ENCODE results near the gene SPATA31C1. TPM values are rescaled to one million over a fixed set of nuclear protein-coding genes. Genes with fewer than 3 reads are reported as not detected.
"Not testable (repeated sequence)": the region's sequence is repeated elsewhere in the genome, so short reads cannot be mapped to it uniquely, and the experiment has no call there.

The SPATA31C1 gene
- polyA plus RNA-seq, 2 of the 4 experiments (the other 2 are of a cell fraction) = not detected

GRCh38 chr9:87910821-87911220 lies 6.9 kb upstream of the SPATA31C1 start:
- Histone ChIP-seq H3K4me3 (no peak overlapping the region), H3K4me2 (no peak overlapping the region), H3K4me1 (peaks cover 8% of the 10 kb centered on the region; the same call in 2 of the 3 replicates), H3K27ac (no peak overlapping the region), H3K9me3 (no peaks in the 10 kb centered on the region)
- TF ChIP-seq CHD2 (IDR thresholded peaks at IDR 0.05; ENCODE audit: low read length, partially characterized antibody) (no peak), EHF (CRISPR knock-in tag; IDR thresholded peaks at IDR 0.05) (no peak), TFCP2L1 (CRISPR knock-in tag; IDR thresholded peaks at IDR 0.05) (no peak), EP300 (IDR thresholded peaks at IDR 0.05) (no peak), ZSCAN20 (CRISPR knock-in tag; IDR thresholded peaks at IDR 0.05) (no peak), RARB (CRISPR knock-in tag; IDR thresholded peaks at IDR 0.05) (no peak), HEYL (CRISPR knock-in tag; IDR thresholded peaks at IDR 0.05) (no peak), MAFK (IDR thresholded peaks at IDR 0.05; ENCODE audit: partially characterized antibody) (no peak)
- TF ChIP-seq, protein P1, sequence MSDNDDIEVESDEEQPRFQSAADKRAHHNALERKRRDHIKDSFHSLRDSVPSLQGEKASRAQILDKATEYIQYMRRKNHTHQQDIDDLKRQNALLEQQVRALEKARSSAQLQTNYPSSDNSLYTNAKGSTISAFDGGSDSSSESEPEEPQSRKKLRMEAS (IDR thresholded peaks at IDR 0.05) = no peak
- 45% methylated on average over 3 of the region's 3 CpGs for WGBS (ENCODE audit: missing lambda C conversion rate)
- no peak for ATAC-seq
- ChIA-PET CTCF (no interaction called here), POLR2A (no interaction called here)
- DNase-seq (ENCODE audit: low read depth in 1 of 2, low spot score in 1 of 2) = no peak
- FAIRE-seq = no peak

GRCh38 chr9:87919013-87919412 lies 1.3 kb downstream of the SPATA31C1 start:
- H3K9me3 ChIP-seq; POLR2A ChIA-PET; DNase-seq (ENCODE audit: low read depth in 1 of 2, low spot score in 1 of 2); H3K4me1 ChIP-seq; H3K4me2 ChIP-seq; ATAC-seq; H3K4me3 ChIP-seq; FAIRE-seq; H3K27ac ChIP-seq; CTCF ChIA-PET: not testable (repeated sequence)
- WGBS (ENCODE audit: missing lambda C conversion rate) = 86% methylated on average over 12 of the region's 13 CpGs

GRCh38 chr9:87921561-87921960 lies 3.8 kb downstream of the SPATA31C1 start:
- FAIRE-seq; DNase-seq (ENCODE audit: low read depth in 1 of 2, low spot score in 1 of 2); H3K4me3 ChIP-seq; H3K27ac ChIP-seq; H3K9me3 ChIP-seq; POLR2A ChIA-PET; CTCF ChIA-PET; H3K4me1 ChIP-seq; H3K4me2 ChIP-seq; ATAC-seq: not testable (repeated sequence)
- 70% methylated on average over 8 of the region's 8 CpGs for WGBS (ENCODE audit: missing lambda C conversion rate)

DNA sequence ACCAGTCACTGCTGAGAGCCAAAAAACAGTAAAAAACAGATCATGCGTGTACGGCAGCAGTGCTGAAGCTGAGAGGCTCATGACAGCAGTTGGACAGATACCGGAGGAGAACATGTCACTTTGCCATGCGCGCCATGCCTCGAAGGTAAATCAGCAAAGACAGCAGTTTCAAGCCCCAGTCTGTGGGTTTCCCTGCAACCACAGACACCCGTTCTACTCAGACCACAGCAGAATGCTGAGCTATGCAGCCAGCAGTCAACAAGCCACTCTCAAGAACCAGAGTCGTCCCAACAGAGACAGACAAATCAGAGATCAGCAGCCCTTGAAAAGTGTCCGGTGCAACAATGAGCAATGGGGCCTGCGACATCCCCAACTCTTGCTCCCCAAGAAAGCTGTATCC lies 5.2 kb downstream of the SPATA31C1 start:
- CTCF ChIA-PET; H3K4me1 ChIP-seq; FAIRE-seq; H3K9me3 ChIP-seq; ATAC-seq; DNase-seq (ENCODE audit: low read depth in 1 of 2, low spot score in 1 of 2); POLR2A ChIA-PET; H3K4me3 ChIP-seq; H3K4me2 ChIP-seq; H3K27ac ChIP-seq: not testable (repeated sequence)
- WGBS (ENCODE audit: missing lambda C conversion rate) = 69% methylated on average over 6 of the region's 10 CpGs

DNA sequence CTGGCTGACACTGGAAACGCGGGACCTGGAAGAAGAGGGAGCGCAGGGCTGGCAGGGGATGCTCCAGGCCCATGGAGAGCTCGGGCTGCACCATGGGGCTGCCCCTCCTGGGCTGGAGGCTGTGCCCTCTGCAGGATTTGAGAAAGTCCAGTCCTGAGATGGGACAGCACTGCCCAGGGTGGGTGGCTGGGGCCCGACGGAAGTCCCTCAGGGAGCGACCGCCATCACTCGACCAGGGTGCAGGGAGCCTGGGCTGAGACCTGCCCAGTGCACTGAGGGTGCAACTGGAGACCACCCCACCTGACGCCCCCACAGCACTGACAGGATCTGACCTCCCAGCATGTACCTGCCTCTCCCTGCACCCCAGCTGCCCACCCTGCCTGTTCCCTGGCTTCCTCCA lies 7.1 kb downstream of the SPATA31C1 start:
- H3K9me3 ChIP-seq; POLR2A ChIA-PET; CTCF ChIA-PET; H3K4me3 ChIP-seq; H3K27ac ChIP-seq; H3K4me1 ChIP-seq; DNase-seq (ENCODE audit: low read depth in 1 of 2, low spot score in 1 of 2); H3K4me2 ChIP-seq; FAIRE-seq: not testable (repeated sequence)
- 80% methylated on average over 10 of the region's 10 CpGs for WGBS (ENCODE audit: missing lambda C conversion rate)
- ATAC-seq = 0 out of 6 replicates have a peak, but pooled peaks of 1 of the 2 experiments have one; percentile 40

DNA sequence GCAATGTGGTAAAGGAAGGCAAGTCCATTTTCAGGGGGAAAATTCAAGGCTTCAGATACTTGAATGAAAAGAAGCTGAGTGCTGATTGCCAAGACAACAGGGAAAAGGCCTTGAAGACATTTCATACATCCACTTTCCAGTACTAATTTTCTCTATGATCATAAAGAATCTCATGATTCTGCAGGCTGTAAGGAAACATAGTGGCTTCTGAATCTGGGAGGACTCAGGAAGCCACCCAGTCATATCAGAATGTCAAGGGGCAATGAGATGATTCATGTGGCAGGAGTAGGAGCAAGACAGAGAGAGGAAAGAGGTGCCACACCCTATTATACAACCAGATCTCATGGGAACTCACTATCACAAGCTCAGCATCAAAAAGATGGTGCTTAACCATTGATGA lies 11.4 kb downstream of the SPATA31C1 start:
- H3K27ac ChIP-seq; H3K4me2 ChIP-seq; H3K4me1 ChIP-seq; ATAC-seq; H3K9me3 ChIP-seq; DNase-seq (ENCODE audit: low read depth in 1 of 2, low spot score in 1 of 2); POLR2A ChIA-PET; H3K4me3 ChIP-seq; FAIRE-seq; CTCF ChIA-PET: not testable (repeated sequence)

GRCh38 chr9:87934444-87934843 lies 16.7 kb downstream of the SPATA31C1 start:
- DNase-seq (ENCODE audit: low read depth in 1 of 2, low spot score in 1 of 2); H3K9me3 ChIP-seq; POLR2A ChIA-PET: not testable (repeated sequence)

DNA sequence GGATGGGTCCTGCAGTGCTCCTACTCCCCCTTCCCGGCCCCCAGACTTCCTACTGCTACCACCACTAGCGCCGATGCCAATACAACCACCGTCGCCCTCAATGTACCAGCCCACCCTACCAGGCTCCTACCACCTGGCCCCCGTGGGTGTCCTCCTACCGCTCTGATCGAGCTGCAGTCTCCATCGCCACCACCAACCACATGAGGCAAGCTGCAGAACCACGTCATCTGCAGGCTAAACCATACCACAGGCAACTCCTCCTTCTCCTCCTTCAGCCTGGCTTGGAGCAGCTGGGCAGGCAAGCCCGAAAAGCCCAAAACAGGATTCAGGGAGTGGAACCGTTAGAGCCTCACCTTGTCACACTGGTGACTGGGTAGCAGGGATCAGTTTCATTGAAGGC lies 19.6 kb downstream of the SPATA31C1 start:
- H3K4me2 ChIP-seq; ATAC-seq; FAIRE-seq; H3K4me3 ChIP-seq; POLR2A ChIA-PET; H3K9me3 ChIP-seq; H3K27ac ChIP-seq; CTCF ChIA-PET; H3K4me1 ChIP-seq; DNase-seq (ENCODE audit: low read depth in 1 of 2, low spot score in 1 of 2): not testable (repeated sequence)
- 63% methylated on average over 4 of the region's 12 CpGs for WGBS (ENCODE audit: missing lambda C conversion rate)

More at GRCh38 chr9:87934444-87934843, 16.7 kb downstream of the SPATA31C1 start:
- H3K4me3 ChIP-seq, H3K4me2 ChIP-seq, H3K27ac ChIP-seq, CTCF ChIA-PET, FAIRE-seq, H3K4me1 ChIP-seq, ATAC-seq: not testable (repeated sequence)
- WGBS (ENCODE audit: missing lambda C conversion rate) = 67% methylated on average over 7 of the region's 7 CpGs

- DNase-seq (ENCODE audit: low read depth in 1 of 2, low spot score in 1 of 2); H3K27ac ChIP-seq; H3K4me3 ChIP-seq; H3K9me3 ChIP-seq; H3K4me2 ChIP-seq; H3K4me1 ChIP-seq; ATAC-seq; POLR2A ChIA-PET; FAIRE-seq; CTCF ChIA-PET: not testable (repeated sequence)
- WGBS (ENCODE audit: missing lambda C conversion rate) = 66% methylated on average over 7 of the region's 9 CpGs
Measured at GRCh38 chr9:87937918-87938317, 20.2 kb downstream of the SPATA31C1 start.

DNA sequence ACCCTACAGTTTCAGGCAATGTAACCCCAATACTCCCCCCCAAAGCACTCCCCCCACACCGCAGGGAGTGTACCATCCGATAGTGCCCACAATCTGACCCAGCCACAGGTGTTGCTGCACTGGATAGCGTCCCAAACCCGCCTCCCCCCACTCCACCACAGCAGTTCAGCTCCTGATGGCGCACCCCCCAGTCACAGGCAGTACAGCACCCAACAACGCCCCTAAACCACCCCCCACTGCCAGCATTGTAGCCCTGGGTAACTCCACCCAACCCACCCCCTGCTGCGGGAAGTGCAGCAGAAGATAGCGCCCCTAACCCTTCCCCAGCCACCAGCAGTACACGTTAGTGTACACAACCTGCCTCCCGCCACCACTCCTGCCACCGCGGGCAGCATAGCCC lies 20.6 kb downstream of the SPATA31C1 start:
- FAIRE-seq; POLR2A ChIA-PET; H3K4me2 ChIP-seq; H3K27ac ChIP-seq; CTCF ChIA-PET; DNase-seq (ENCODE audit: low read depth in 1 of 2, low spot score in 1 of 2); H3K9me3 ChIP-seq; H3K4me1 ChIP-seq; ATAC-seq; H3K4me3 ChIP-seq: not testable (repeated sequence)
- WGBS (ENCODE audit: missing lambda C conversion rate) = no CpG with 5 or more reads among the region's 12 CpGs

DNA sequence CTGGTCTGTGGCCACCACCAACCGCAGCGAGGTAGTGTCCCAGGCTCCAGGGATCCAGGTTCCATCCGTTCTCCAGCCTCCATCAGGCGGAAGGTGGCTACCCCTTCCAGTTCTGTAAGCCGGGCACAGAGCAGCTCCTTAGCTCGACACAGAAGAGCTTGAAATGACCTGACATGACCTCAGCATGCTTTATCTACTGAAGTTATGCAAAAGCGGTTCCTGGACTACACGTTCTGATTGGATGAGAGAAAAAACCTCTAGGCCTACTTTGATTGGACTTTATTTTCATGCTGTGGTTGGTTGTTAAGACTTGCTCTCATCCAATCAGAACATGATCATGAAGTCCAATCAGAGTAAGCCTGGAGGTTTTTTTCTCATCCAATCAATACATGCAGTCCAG lies 21.3 kb downstream of the SPATA31C1 start:
- CTCF ChIA-PET = not testable (repeated sequence)
- WGBS (ENCODE audit: missing lambda C conversion rate) = 85% methylated on average over 8 of the region's 8 CpGs
- FAIRE-seq = peak; percentile 13

More for the DNA sequence above, 21.3 kb downstream of the SPATA31C1 start:
- DNase-seq (ENCODE audit: low read depth in 1 of 2, low spot score in 1 of 2); ATAC-seq; H3K9me3 ChIP-seq; H3K4me2 ChIP-seq; H3K4me3 ChIP-seq; H3K4me1 ChIP-seq; H3K27ac ChIP-seq; POLR2A ChIA-PET: not testable (repeated sequence)

Data from A549 (cell line).